IMR-90 (cell line): ENCODE results near the gene ZNF423.

Experiments
- RAD21 ChIP-seq: IDR thresholded peaks from 2 replicates; pipeline ENCODE4 v1.6.1; 2012; ENCODE audit warnings: low read length, improper control_type of control experiment
- TF ChIP-seq, protein P1 (sequence below): conservative IDR thresholded peaks from 2 replicates; pipeline ENCODE4 v1.5.1; 2012; ENCODE audit warnings: mild to moderate bottlenecking, low read depth, low read length, improper control_type of control experiment
- TF ChIP-seq, protein P2 (sequence below): fragments of 150-350 bp; IDR thresholded peaks from 2 replicates; pipeline ENCODE4 v1.6.1; 2016; ENCODE audit warnings: low read depth, mild to moderate bottlenecking, low read length, moderate library complexity, borderline replicate concordance

DNA sequence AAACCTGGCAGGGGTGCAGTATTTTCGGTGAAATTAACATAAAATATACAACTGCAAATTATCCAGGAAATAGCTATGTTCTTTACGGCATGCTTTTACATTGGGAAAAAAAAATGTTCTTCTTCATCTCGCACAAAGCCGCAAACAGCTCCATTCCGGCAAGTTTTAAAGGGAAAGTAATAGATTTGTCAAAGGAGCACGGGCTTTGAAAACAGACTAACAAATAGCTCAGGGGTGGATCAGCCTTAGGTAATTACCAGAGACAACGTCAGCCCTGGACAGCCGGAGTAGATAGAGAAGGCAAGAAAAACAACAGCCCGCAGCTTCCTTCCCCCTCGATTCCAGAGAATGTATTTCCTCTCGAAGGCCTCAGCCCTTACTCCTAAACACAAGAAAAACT is 259.8 kb downstream of the ZNF423 start:
- TF ChIP-seq, protein P1, sequence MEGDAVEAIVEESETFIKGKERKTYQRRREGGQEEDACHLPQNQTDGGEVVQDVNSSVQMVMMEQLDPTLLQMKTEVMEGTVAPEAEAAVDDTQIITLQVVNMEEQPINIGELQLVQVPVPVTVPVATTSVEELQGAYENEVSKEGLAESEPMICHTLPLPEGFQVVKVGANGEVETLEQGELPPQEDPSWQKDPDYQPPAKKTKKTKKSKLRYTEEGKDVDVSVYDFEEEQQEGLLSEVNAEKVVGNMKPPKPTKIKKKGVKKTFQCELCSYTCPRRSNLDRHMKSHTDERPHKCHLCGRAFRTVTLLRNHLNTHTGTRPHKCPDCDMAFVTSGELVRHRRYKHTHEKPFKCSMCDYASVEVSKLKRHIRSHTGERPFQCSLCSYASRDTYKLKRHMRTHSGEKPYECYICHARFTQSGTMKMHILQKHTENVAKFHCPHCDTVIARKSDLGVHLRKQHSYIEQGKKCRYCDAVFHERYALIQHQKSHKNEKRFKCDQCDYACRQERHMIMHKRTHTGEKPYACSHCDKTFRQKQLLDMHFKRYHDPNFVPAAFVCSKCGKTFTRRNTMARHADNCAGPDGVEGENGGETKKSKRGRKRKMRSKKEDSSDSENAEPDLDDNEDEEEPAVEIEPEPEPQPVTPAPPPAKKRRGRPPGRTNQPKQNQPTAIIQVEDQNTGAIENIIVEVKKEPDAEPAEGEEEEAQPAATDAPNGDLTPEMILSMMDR = no peak
- TF ChIP-seq, protein P2, sequence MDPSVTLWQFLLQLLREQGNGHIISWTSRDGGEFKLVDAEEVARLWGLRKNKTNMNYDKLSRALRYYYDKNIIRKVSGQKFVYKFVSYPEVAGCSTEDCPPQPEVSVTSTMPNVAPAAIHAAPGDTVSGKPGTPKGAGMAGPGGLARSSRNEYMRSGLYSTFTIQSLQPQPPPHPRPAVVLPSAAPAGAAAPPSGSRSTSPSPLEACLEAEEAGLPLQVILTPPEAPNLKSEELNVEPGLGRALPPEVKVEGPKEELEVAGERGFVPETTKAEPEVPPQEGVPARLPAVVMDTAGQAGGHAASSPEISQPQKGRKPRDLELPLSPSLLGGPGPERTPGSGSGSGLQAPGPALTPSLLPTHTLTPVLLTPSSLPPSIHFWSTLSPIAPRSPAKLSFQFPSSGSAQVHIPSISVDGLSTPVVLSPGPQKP = no peak
- no peak for TF ChIP-seq RAD21
